NCI-H1436 treated with DMSO at 0.1 percent for 48 hours (cell line): ENCODE results near the gene TBX1.

ENCODE experiments used
- DNase-seq: peaks from one replicate; lab custom pipeline; 2025; lab: John Stamatoyannopoulos, UW

Gene TBX1

DNA sequence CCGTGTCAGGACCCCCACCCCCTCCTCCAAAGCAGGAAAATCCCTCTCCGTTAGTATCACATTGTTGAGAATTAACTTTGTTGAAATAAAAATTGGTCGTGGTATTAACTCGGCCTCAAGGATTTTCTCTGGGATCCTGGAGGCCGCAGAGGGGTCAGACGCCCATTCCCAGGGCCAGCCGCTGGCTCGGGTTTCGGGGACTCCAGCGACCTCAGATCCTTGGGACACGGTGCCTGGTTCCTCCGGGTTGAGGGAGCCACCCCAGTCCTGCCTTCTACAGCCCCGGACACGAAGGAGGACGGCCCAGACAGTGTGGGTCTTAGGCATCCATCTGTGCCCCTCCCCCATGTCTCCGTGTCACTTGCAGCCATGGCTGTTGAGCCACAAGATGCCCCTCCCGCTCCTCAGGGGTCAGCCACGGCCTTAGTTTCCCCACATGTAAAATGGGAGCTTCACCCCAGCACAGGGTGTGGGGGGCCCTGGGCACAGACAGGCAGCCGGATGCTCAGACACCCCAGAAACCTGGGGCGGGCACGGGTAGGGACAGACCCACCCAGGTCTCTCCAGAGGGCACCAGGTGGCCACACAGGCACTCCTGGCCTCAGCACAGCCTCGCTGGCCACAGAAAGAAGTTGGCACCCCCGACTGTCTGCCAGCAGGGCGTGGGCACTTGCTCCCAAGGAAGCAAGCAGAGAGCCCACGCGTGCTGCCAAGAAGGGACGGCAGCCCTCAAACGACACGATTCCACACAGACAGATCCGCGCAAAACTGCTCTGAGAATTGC is 21.7 kb upstream of the TBX1 start:
- no peak for DNase-seq

- DNase-seq = no peak
Measured at GRCh38 chr22:19739448-19739895, 21.1 kb upstream of the TBX1 start.

DNA sequence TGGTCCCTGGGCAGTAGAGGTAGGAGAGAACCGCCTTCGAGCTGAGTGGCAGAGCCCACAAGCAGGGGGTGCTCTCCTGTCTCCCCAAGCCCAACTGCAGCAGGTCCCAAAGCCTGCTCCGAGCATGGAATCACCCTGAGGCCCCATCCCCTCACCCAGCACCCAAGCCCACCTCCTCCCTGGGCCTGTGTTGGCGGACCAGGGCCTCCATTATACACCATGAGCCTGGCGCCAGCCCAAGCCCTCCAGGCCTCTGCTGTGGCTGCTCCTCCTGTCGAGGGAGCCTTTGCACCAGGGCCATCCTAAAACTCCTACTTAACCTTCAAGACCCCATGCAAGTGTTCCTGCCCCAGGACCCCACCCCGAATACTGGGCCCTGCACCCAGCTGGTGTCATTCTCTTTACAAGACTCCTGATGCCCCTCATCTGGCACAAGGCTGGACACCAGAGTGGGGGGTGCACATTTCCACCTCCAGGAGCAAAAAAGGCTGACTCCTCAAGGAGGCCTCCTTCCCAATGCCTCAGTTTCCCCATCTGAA is 20.6 kb upstream of the TBX1 start:
- DNase-seq = no peak

GRCh38 chr22:19740586-19740985 is 20.0 kb upstream of the TBX1 start:
- no peak for DNase-seq

DNA sequence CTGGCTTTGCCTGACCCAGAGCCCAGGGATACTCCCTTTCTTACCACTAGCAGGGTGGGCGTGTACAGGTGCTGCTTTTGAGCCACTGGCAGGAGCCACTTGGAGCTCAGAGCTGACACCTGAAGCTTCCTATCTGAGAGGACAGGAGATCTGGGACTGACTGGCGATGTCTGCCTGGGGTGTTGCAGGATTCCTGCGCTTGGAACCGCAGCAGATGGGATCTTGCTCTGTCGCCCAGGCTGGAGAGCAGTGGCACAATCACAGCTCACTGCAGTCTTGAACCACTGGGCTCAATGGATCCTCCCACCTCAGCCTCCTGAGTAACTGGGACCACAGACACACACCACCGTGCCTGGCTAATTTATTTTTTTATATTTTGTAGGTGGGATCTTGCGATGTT is 19.5 kb upstream of the TBX1 start:
- DNase-seq = no peak

- no peak for DNase-seq
Measured at GRCh38 chr22:19742160-19743066, 18.2 kb upstream of the TBX1 start.

DNA sequence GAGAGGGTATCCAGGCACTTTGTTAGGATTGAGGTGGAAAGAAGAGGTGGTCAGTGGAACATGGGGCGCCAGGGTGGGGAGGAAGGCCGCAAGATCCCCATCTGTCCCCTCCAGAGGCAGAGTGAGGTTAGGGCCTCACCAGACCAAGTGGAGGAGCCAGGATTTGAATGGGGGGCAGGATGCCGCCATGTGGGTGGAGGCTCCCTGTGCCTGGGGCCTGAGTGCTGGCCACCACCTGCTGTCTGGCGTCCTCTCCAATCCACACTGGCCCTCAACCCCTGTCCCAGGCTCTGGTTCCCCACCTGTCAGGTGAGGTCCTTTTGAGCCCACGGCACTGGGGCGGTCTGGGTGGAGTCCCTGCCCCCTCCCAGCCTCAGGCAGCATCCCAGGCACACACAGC is 17.5 kb upstream of the TBX1 start:
- no peak for DNase-seq

DNA sequence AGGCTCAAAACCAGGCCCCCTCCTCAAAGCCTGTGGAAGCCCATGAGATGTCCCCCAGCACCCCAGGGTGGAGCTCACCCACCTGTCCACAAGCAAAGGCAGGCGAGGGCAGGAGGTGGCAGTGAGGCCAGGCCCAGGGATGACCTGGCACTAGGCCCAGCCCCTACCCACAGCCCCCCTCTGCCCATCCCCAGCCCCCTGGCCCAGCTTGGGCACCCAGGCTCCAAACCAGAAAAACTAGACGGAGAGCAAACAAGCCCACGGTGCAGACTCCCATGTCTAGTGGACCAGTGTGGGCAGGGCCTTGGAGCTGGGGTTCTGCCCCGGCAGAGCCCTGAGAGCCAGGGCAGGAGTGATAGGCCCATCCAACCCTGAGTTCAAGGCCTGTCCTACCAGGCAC is 16.9 kb upstream of the TBX1 start:
- no peak for DNase-seq

DNA sequence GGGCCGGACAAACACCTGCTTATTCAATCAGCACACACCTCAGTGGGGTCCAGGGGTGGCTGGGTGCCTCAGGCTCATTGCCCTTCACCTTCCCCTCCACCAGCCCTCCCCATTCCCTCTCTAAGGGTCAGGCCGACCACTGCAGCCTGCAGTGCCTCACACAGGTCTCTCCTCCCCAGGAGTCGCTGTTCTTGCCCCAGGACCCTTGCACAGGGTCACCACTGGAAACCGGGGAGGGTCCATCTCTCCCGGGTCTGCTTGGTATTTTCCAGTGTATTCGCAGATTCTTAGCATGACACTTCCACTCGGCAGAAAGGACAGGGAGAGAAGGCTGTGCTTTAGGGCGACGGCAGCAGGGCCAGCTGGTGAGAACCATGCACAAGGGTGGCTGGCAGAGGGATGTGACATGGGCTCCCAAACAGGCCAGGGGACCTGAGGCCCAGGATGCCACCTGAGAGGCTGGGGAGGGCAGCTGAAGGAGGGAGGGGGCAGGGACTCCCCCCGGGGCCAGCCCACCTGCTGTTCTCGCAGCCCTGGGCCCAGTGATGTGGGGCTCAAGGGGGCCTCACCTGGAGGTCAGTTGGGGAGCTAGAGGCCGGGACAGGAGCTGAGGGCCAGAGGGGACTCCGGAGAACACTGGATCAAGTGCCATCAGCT is 16.1 kb upstream of the TBX1 start:
- no peak for DNase-seq

- no peak for DNase-seq
Measured at GRCh38 chr22:19745155-19746101, 15.2 kb upstream of the TBX1 start.

- no peak for DNase-seq
Measured at GRCh38 chr22:19746726-19747125, 13.9 kb upstream of the TBX1 start.

DNA sequence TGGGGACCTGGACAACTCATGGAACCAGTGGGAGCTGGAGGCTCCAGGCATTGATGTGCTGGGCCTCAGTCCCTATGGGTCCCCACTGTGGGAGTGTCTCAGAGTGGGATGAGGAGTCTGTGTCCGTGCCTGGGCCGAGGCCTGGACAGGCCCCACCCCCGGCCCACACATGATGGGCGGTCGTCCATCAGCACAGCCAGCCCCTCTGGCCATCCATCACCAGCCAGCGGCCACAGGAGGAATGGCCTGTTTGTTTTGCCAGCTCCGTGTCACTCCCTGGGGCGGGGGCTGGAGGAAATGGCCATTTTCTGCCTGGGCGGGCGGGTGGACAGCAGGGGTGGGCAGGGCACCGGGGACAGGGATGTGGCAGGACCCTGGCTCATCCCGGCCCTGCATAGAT is 13.0 kb upstream of the TBX1 start:
- no peak for DNase-seq

DNA sequence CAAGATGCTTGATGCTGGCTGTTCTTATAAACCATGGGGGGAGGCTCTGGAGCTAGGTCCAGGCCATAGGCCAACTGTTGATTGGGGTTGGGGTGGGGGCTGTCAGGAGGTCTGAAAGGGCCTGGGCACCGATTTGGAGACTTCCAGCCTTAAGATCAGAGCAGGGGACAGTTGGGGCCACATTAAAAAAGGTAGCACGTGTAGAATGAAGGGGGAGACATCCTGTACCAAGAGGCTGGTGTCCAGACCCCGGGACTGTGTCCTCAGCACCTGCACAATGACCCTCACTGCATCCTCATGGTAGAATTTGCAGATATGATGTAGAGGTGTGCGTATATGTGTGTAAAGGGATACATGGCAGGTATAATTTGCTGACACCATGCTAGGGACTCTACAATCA is 12.4 kb upstream of the TBX1 start:
- DNase-seq = no peak

- no peak for DNase-seq
Measured at GRCh38 chr22:19748991-19749664, 11.4 kb upstream of the TBX1 start.

DNA sequence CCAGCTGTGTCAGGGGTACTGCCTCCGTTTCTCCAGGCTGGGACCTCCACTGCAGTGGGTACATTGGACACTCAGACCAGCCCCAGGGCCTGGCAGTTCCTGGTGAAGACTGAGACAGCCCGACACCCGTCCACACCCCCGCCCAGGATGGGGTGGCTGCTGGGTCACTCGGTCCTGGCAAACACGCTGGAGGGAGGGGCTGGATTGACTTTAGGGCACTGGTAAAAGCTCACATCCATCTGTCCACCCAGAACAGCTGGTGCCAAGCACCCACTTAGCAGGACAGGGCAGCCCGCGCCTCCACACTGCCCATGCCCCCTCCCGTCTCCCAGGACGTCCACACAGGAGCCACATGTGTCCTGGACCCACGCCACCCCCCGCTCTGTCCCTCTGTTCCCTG is 10.7 kb upstream of the TBX1 start:
- no peak for DNase-seq

DNA sequence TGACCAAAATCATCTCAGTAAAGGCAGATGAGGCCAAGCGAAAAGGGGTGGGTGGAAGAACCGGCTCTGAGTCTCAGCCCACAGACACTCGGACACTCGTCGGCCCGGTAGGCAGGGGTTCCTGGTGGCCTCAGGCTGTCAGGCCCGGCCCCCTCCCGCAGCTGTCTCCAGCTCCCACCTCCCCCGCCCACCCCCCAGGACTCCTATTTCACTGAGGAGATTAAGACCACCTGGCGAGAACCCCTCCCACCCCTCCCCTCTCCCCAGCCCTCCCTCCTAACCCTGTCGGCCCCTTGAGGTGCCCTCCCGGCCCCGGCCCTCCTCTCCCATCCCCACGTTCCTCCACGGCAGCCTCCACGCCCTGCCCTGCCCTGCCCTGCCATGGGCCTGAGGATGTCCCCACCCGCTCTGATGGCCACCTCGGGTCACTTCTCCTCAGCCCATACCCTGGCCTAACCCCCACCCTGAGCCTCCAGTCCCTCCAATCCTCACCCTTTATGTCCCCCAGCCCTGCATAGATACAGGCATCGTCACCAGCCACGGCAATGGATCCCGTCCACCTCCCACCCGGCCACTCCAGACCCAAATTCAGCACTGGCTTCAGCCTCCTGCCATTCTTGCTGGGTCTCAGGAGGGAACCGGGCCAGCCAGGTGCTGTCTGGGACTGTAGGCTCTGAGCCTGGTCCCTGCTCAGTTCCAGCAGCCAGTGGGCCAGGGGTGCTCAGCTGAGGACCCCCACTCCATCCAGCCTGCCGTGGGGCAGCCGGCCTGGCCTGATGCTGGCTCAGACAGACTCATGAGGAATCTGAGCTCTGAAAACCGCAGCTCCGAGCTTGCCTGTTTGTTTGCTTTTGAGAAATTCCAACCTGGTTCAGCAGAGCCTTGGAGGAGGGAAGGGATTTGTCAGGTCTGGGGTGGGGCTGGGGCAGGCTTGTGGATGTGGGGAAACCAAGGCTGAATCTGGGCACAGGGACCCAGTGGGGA is 9.8 kb upstream of the TBX1 start:
- no peak for DNase-seq

DNA sequence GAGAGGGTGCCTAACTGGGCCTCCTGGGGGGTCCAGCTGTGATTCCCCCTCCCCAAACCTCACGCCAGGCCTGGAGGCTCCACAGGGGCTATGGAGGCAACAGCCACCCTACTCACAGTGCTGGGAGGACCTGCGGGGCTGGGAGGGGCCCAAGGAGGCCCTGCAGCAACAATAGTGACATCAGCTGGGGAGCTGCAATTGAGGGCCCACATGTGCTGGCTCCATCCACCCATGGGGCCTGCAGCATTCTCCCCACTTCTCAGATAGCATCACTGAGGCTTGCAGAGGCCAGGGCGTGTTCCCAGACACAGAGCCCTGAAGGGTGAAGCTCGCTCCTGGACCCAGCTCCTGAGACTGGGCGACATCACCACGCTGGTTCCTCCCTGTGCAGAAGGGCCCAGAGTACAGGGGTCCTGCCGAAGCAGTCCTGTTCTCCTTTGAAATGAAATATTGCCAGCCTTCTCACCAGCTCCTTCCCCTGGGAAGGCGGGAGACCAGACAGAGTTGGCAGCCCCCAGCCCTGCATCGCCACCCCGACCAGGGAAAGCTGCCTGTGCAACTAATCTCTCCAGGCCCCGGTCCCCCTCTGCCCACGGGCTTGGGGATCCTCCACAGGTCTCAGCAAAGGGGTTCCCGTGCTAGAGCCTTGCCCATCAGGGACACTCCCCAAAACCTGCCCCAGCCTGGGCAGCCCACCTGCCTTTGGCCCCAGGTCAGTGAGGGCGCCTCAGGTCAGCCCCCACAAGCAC is 8.9 kb upstream of the TBX1 start:
- DNase-seq = no peak

- DNase-seq = no peak
Measured at GRCh38 chr22:19753090-19753842, 7.3 kb upstream of the TBX1 start.
